Measurements from ENCODE around the gene ENTR1.

ENTR1 gene

DNA sequence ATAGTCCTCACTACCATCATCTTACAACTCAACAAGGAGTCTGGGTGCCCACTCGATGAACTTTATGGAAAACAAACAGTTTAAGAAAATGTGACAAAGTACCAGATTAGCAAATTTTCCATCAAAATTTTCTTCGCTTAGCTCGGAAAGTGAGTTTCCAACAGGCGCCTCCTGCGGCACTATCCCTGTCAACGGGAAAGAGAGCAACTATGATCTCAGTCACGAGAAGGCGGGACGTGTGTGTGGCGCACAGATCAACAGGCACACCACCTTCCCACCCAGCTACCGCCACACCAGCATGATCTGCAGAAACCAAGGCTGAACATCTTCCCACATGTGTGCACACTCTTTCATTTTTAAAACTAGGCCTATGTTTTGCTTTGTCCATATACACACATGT lies 42.9 kb upstream of the ENTR1 start:
- TF ChIP-seq CTCF (conservative IDR thresholded peaks at IDR 0.05): no peak
- no peak overlapping the region for H3K27ac ChIP-seq

GRCh38 chr9:136451221-136451877 lies 40.9 kb upstream of the ENTR1 start:
- peak; percentile 22; the same call in 1 of the 2 replicates for TF ChIP-seq CTCF (conservative IDR thresholded peaks at IDR 0.05)
- H3K27ac ChIP-seq: no peak overlapping the region

GRCh38 chr9:136448655-136449054 lies 38.2 kb upstream of the ENTR1 start:
- no peak for TF ChIP-seq CTCF (conservative IDR thresholded peaks at IDR 0.05)
- no peak overlapping the region for H3K27ac ChIP-seq

- H3K27ac ChIP-seq: no peak overlapping the region
Measured at GRCh38 chr9:136447173-136447778, 36.9 kb upstream of the ENTR1 start.

DNA sequence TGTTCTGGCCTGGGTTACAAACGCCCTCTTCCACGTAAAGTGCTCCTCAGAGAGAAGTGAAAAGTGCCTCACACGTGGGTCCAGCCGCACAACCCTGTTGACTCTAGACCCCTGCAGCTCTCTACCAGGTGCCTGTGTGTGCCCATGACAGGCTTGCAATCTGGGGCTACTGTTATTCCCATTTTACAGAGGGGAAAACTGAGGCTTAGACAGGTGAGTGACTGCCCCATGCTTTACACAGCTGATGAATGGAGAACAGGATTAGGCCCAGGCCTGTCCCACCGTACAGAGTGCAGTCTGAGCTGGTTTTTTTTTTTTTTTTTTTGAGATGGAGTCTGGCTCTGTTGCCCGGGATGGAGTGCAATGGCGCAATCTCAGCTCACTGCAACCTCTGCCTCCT lies 35.4 kb upstream of the ENTR1 start:
- TF ChIP-seq CTCF (conservative IDR thresholded peaks at IDR 0.05): no peak
- no peak overlapping the region for H3K27ac ChIP-seq

More at GRCh38 chr9:136447173-136447778, 36.9 kb upstream of the ENTR1 start:
- no peak for TF ChIP-seq CTCF (conservative IDR thresholded peaks at IDR 0.05)

DNA sequence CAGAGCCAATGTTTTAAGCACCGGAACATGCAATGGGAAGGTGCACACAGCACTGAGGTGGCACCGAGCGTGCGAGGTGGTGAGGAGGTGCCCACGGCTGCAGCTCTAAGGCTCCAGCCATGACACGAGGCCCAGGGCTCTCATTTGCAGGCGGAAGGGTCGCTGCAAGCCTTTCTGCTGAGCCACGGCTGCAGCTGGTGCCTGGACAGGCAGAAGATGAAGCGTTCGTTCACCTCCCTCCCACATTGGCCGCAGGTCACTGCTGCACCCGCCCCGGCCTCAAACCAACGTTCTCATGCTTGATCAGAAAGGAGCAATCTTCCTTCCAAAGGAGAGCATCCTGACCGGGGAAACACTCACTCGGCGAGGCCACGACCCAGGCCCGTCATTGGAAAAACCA lies 33.7 kb upstream of the ENTR1 start:
- no peak for TF ChIP-seq CTCF (conservative IDR thresholded peaks at IDR 0.05)
- no peak overlapping the region for H3K27ac ChIP-seq

GRCh38 chr9:136443687-136444086 lies 33.3 kb upstream of the ENTR1 start:
- no peak overlapping the region for H3K27ac ChIP-seq
- TF ChIP-seq CTCF (conservative IDR thresholded peaks at IDR 0.05): no peak
